Measurements from ENCODE around the gene URB1.

The URB1 gene

GRCh38 chr21:32426066-32426465 lies 33.3 kb upstream of the URB1 start:
- CTCF ChIA-PET = interaction anchor here (1.3 to 2.3 kb wide), 3 partner anchors 24 to 175 kb away, joined by 5 read pairs; no protein-coding TSS in a partner anchor
- TF ChIP-seq, protein P1, sequence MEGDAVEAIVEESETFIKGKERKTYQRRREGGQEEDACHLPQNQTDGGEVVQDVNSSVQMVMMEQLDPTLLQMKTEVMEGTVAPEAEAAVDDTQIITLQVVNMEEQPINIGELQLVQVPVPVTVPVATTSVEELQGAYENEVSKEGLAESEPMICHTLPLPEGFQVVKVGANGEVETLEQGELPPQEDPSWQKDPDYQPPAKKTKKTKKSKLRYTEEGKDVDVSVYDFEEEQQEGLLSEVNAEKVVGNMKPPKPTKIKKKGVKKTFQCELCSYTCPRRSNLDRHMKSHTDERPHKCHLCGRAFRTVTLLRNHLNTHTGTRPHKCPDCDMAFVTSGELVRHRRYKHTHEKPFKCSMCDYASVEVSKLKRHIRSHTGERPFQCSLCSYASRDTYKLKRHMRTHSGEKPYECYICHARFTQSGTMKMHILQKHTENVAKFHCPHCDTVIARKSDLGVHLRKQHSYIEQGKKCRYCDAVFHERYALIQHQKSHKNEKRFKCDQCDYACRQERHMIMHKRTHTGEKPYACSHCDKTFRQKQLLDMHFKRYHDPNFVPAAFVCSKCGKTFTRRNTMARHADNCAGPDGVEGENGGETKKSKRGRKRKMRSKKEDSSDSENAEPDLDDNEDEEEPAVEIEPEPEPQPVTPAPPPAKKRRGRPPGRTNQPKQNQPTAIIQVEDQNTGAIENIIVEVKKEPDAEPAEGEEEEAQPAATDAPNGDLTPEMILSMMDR (IDR thresholded peaks at IDR 0.05; ENCODE audit: insufficient read depth, low read length, missing control alignments) = no peak
- no peak overlapping the region for H3K4me3 ChIP-seq (ENCODE audit: low read depth, low read length)
- DNase-seq (ENCODE audit: low read depth, low spot score) = no peak
- POLR2A ChIA-PET = interaction anchor here (0.6 kb wide), 1 partner anchor 95 kb away, joined by 3 read pairs; no protein-coding TSS in a partner anchor

DNA sequence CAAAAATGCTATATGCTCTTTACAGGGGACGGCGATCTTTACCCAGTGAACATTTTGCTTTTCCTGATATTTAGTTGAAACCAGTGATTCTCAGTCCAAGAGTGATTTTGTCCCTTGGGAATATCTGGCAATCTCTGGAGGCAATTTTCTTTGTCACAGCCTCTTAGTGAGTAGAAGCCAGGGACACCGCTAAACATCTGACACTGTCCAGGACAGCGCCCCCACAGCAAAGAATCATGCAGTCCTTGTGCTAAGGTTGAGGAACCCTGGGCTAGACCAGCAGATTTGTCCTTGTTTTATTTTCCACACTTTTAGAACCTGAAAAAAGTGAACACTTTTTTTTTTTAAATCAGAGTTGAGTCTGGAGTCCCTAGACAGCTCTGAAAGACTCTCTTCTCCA lies 32.8 kb upstream of the URB1 start:
- ChIA-PET POLR2A (no interaction called here), CTCF (interaction anchor here (1.3 to 2.3 kb wide), 3 partner anchors 24 to 175 kb away, joined by 5 read pairs; no protein-coding TSS in a partner anchor)
- no peak overlapping the region for H3K4me3 ChIP-seq (ENCODE audit: low read depth, low read length)
- TF ChIP-seq, protein P1 (IDR thresholded peaks at IDR 0.05; ENCODE audit: insufficient read depth, low read length, missing control alignments) = no peak
- no peak for DNase-seq (ENCODE audit: low read depth, low spot score)

DNA sequence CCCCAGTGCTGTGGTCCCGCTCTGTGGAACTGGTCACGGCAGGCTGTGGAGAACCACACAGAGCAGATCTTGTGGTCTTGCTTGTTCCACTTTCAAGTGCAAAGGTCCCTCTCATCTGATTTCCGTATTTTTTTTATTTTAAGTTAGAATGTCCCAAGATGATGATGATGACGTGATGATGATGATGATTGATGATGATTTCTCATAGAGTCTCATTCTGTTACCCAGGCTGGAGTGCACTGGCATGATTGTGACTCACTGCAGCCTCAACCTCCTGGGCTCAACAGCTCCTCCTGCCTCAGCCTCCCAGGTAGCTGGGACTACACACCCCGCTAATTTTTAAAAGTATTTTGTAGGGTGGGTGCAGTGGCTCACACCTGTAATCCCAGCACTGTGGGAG lies 31.9 kb upstream of the URB1 start:
- POLR2A ChIA-PET = no interaction called here
- H3K4me3 ChIP-seq (ENCODE audit: low read depth, low read length) = no peak overlapping the region
- TF ChIP-seq, protein P1 (IDR thresholded peaks at IDR 0.05; ENCODE audit: insufficient read depth, low read length, missing control alignments) = no peak
- no peak for DNase-seq (ENCODE audit: low read depth, low spot score)
- CTCF ChIA-PET = interaction anchor here (1.7 to 2.3 kb wide), 4 partner anchors 10 to 176 kb away, joined by 5 to 12 read pairs (median 8); no protein-coding TSS in a partner anchor

DNA sequence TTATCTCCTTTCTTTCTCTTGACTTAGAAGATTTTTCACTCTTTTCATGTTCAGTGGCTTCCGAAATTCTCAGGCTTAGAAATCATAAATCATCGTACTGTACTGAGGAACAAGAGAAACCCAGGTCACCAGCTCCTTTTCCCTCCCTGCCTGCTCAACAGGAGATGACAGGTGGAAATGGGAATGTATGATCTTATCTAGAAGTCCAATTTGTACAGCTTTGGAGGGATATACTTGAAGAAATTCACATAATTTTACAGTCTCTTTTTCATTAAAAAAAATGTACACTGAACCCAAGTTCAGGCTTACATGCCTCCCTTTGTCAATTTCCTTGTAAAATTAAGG lies 31.4 kb upstream of the URB1 start:
- no peak overlapping the region for H3K4me3 ChIP-seq (ENCODE audit: low read depth, low read length)
- CTCF ChIA-PET = interaction anchor here (1.7 to 2.3 kb wide), 4 partner anchors 10 to 177 kb away, joined by 5 to 12 read pairs (median 8); no protein-coding TSS in a partner anchor
- no peak for DNase-seq (ENCODE audit: low read depth, low spot score)
- TF ChIP-seq, protein P1 (IDR thresholded peaks at IDR 0.05; ENCODE audit: insufficient read depth, low read length, missing control alignments) = no peak
- POLR2A ChIA-PET = no interaction called here

GRCh38 chr21:32423320-32424190 lies 30.7 kb upstream of the URB1 start:
- TF ChIP-seq, protein P1 (IDR thresholded peaks at IDR 0.05; ENCODE audit: insufficient read depth, low read length, missing control alignments) = no peak
- POLR2A ChIA-PET = no interaction called here
- peak; percentile 79 for DNase-seq (ENCODE audit: low read depth, low spot score)
- CTCF ChIA-PET = interaction anchor here (1.7 to 2.2 kb wide), 3 partner anchors 9 to 177 kb away, joined by 6 to 12 read pairs (median 9); no protein-coding TSS in a partner anchor
- no peak overlapping the region for H3K4me3 ChIP-seq (ENCODE audit: low read depth, low read length)

DNA sequence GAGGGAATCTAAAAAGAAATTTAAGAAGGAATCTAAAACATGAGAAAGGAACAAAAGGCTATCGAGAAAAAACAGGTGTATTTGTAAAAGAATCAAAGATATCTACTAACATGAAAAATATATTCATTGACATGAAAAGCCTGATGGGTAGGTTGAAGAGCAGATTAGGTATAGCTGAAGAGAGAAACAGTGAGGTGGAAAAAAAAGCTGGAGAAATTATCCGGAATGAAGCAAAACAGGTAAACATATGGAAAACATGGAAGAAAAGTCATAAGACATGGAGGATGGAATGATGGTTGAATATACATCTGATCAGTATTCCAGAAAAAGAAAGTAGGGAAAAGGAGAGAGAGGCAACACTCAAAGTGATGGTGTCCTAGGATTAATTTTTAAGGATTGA lies 29.3 kb upstream of the URB1 start:
- no peak for DNase-seq (ENCODE audit: low read depth, low spot score)
- ChIA-PET CTCF (interaction anchor here (1.0 kb wide), 1 partner anchor 19 kb away, joined by 3 read pairs; no protein-coding TSS in a partner anchor), POLR2A (no interaction called here)
- TF ChIP-seq, protein P1 (IDR thresholded peaks at IDR 0.05; ENCODE audit: insufficient read depth, low read length, missing control alignments) = no peak
- no peak overlapping the region for H3K4me3 ChIP-seq (ENCODE audit: low read depth, low read length)
